T-helper 17 cell (primary cell): Measurements from ENCODE around the gene CHORDC1. TPM values are rescaled to one million over a fixed set of nuclear protein-coding genes. Genes with fewer than 3 reads are reported as not detected.
"Not testable (repeated sequence)": the region's sequence is repeated elsewhere in the genome, so short reads cannot be mapped to it uniquely, and the experiment has no call there.

Experiments
- ATAC-seq: fragments of 150-1000 bp; cut with Tn5 transposase; 2 replicates; pipeline ENCODE4 v1.10.0; 2021; ENCODE audit warnings: mild to moderate bottlenecking, moderate library complexity
- DNase-seq, 3 donors: peaks; one replicate each; pipeline versions ENCODE4 v3.0.0 to v3.0.0-alpha.2; 2020 to 2021
- H3K9me3 ChIP-seq: one replicate; pipeline ENCODE4 v1.7.0; 2013; ENCODE audit warnings: low read length, mild to moderate bottlenecking; ENCODE audit not compliant: control insufficient read depth, poor library complexity, severe bottlenecking
- H3K27ac Mint-ChIP-seq: one replicate; pipeline ENCODE4 v1.8.0; 2022; ENCODE audit warnings: mild to moderate bottlenecking, moderate library complexity, mixed read lengths
- H3K27me3 Mint-ChIP-seq: one replicate; pipeline ENCODE4 v1.8.0; 2022; ENCODE audit warnings: mixed read lengths
- H3K36me3 Mint-ChIP-seq: one replicate; pipeline ENCODE4 v1.8.0; 2022; ENCODE audit warnings: low read depth, mixed read lengths
- H3K4me1 Mint-ChIP-seq: one replicate; pipeline ENCODE4 v1.8.0; 2022; ENCODE audit warnings: mild to moderate bottlenecking, mixed read lengths
- H3K4me3 Mint-ChIP-seq: one replicate; pipeline ENCODE4 v1.8.0; 2022; ENCODE audit warnings: mild to moderate bottlenecking, moderate library complexity, mixed read lengths
- total RNA-seq, 4 donors: library from RNA in 2 of 4; stranded (reverse) in 2 of 4; gene quantifications; one replicate each; pipeline ENCODE4 v1.2.3 and lab custom pipeline; 2022 to 2026

CHORDC1 gene
- total RNA-seq, 2 donors from 2014 or later = 92.4 to 96.0 TPM

DNA sequence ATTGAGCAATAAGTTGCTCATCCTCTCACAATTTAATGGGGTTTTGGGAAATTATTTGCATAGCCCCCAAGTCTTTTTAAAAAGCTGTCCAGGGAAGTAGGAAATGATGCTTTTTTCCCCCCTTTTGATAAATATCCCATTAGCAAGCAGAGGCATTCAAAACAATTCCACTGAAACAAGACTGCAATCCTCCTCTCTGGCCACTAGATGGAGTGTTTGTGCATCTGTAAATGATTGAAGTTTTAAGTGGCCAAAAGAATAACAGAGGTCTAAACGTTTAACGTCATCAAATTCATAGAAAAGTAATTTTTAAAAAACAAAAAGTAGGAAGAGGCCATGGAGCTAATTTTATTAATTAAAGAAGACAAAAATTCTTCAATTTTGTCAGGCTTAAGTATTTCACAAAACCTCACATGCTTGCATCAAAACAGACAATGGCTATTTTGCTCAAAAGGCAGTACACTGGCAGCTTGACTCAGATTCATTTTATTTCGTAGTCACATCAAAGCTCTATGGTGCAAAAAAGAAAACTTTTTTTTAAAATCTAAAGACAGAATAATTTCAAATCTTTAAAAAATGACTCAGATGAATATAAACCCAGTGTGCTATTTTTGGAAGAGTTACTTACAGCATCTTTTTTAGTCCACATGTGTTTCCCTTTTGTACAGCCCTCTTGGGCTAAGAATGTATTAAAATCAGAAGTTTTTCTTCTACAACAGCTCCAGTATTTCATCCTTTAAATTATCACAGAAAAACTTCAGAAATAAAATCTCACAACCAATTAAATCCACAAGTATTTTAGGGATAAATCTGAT, 17.8 kb downstream of the CHORDC1 start:
- Mint-ChIP-seq H3K36me3 (peaks cover 19% of the 10 kb centered on the region), H3K27ac (peak overlapping the region; percentile 60), H3K4me1 (peaks cover 22% of the 10 kb centered on the region), H3K4me3 (no peak overlapping the region), H3K27me3 (no peaks in the 10 kb centered on the region)
- ATAC-seq (peak; percentile 75), DNase-seq (no peak)
- H3K9me3 ChIP-seq = no peaks in the 10 kb centered on the region

- Mint-ChIP-seq H3K36me3 (peaks cover 13% of the 10 kb centered on the region), H3K27ac (peak overlapping the region; percentile 60)
- DNase-seq = no peak
Observed at GRCh38 chr11:90204407-90204806, 18.4 kb downstream of the CHORDC1 start.

DNA sequence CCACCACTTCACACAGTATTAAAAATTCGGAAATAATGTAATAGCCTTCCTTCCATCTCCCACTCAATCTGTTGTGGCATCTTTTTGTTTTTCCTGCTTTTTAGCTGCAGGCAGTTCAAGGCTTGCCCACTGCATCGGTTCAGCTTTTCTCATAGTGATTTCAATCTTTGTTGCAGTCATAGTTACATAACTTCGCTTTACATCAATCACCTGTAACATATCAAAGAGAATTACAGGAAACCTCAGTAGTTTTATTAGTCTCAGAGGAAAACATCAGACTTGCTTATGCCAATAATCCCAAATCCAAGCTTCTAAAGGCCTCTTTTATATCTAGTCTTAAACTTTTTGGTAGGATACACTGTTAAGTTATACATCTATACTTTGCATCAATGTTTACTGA, 20.5 kb downstream of the CHORDC1 start:
- no peaks in the 10 kb centered on the region for H3K27me3 Mint-ChIP-seq
- H3K4me3 Mint-ChIP-seq = no peak overlapping the region
- DNase-seq (no peak), ATAC-seq (peak; percentile 56)
- H3K27ac Mint-ChIP-seq = peak overlapping the region; percentile 84
- H3K9me3 ChIP-seq = no peaks in the 10 kb centered on the region
- H3K4me1 Mint-ChIP-seq = peaks cover 12% of the 10 kb centered on the region
- H3K36me3 Mint-ChIP-seq = peaks cover 9% of the 10 kb centered on the region

More at GRCh38 chr11:90204407-90204806, 18.4 kb downstream of the CHORDC1 start:
- H3K27me3 Mint-ChIP-seq = no peaks in the 10 kb centered on the region
- ATAC-seq = no peak
- H3K9me3 ChIP-seq = no peaks in the 10 kb centered on the region
- H3K4me1 Mint-ChIP-seq = peaks cover 17% of the 10 kb centered on the region
- no peak overlapping the region for H3K4me3 Mint-ChIP-seq

DNA sequence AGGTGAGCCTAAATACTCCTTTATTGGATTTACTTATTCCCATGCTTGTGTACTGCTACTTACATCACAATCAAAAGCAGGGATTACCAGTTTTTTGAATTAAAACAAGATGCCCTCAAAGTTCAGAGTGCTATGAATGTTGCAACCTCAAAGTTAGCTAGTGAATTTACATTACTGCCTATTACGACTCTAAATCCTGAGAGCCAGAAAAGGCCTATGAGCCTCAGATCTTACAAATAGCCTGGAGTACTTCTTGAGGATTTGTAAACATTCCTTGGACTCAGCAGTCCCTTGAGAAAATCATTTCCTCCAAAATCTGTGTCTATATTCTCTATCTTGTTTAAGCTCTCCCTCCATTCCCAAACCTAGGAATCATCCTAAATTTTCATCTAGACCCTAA, 25.5 kb downstream of the CHORDC1 start:
- H3K27ac Mint-ChIP-seq = peak overlapping the region; percentile 71
- DNase-seq = no peak
- peaks cover 7% of the 10 kb centered on the region for H3K36me3 Mint-ChIP-seq
- no peaks in the 10 kb centered on the region for H3K27me3 Mint-ChIP-seq
- H3K9me3 ChIP-seq = no peaks in the 10 kb centered on the region
- peaks cover 6% of the 10 kb centered on the region for H3K4me1 Mint-ChIP-seq
- no peak overlapping the region for H3K4me3 Mint-ChIP-seq
- no peak for ATAC-seq

DNA sequence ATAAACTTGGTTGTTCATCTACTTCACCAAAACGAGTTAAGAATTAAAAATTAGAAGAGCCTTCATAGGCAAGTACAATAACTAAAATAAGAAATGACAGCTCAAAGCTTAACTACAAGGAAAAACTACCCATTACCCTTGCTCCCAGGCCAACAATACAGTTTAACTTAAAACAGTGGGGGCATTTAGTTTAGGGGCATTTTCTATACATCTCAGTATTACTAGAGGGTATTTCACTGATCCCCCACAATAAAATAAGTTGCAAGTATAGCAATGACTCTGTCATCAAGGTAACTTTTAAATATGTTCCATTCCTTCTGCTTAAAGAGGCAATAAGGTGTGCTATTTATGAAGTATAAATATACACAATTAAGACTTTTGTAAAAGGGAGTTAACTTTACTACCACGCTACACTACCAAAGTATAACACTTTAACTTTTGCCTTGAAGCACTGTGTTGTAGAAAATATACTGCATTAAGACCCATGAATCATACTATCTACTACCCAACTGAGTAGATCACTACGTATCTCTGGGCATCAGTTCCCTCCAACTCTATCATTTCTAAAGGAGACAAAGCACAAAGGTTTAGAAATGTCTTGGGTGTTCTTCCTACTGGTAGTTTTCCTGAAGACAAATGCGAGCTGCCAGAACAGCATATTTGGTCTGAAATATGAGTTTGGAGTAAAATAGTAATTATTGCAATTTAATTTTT, 29.8 kb downstream of the CHORDC1 start:
- no peak for DNase-seq
- no peaks in the 10 kb centered on the region for H3K9me3 ChIP-seq
- Mint-ChIP-seq H3K27ac (peak overlapping the region; percentile 63), H3K36me3 (peaks cover 3% of the 10 kb centered on the region), H3K27me3 (no peaks in the 10 kb centered on the region), H3K4me1 (peaks cover 2% of the 10 kb centered on the region), H3K4me3 (no peak overlapping the region)
- no peak for ATAC-seq

- no peak for DNase-seq
- H3K27me3 Mint-ChIP-seq = no peaks in the 10 kb centered on the region
Observed at GRCh38 chr11:90189011-90189410, 33.8 kb downstream of the CHORDC1 start.

GRCh38 chr11:90187839-90188238, 35.0 kb downstream of the CHORDC1 start:
- H3K4me1 Mint-ChIP-seq = no peaks in the 10 kb centered on the region
- H3K27ac Mint-ChIP-seq = no peak overlapping the region
- no peaks in the 10 kb centered on the region for H3K27me3 Mint-ChIP-seq

More at GRCh38 chr11:90189011-90189410, 33.8 kb downstream of the CHORDC1 start:
- H3K4me1 Mint-ChIP-seq = no peaks in the 10 kb centered on the region
- no peak overlapping the region for H3K4me3 Mint-ChIP-seq
- no peak overlapping the region for H3K27ac Mint-ChIP-seq
- no peaks in the 10 kb centered on the region for H3K9me3 ChIP-seq
- H3K36me3 Mint-ChIP-seq = no peaks in the 10 kb centered on the region
- ATAC-seq = no peak

DNA sequence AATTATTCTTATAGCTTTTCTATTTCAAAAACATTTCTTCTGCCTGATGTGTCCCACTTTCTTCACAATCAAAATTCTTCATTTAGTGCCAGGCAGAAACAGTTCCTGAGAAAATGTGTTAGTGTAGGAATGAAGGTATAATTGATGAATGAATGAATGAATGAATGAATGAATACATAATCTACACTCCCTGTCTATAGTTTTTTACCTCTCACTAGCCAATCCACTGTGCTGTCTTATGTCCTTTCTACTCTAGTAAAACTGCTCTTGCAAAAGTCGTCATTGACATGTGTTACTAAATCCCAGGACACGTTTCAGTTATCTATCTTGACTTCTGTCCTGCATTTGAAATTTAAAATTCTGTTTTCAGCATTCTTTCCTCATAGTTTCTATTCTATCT, 42.9 kb downstream of the CHORDC1 start:
- no peak overlapping the region for H3K4me3 Mint-ChIP-seq

More at GRCh38 chr11:90187839-90188238, 35.0 kb downstream of the CHORDC1 start:
- Mint-ChIP-seq H3K36me3 (no peaks in the 10 kb centered on the region), H3K4me3 (no peak overlapping the region)
- H3K9me3 ChIP-seq = no peaks in the 10 kb centered on the region
- no peak for DNase-seq
- ATAC-seq = no peak

GRCh38 chr11:90178751-90179150, 44.1 kb downstream of the CHORDC1 start:
- ATAC-seq (no peak), DNase-seq (no peak)
- no peak overlapping the region for H3K27ac Mint-ChIP-seq
- H3K4me1 Mint-ChIP-seq = no peaks in the 10 kb centered on the region
- no peak overlapping the region for H3K4me3 Mint-ChIP-seq
- no peaks in the 10 kb centered on the region for H3K36me3 Mint-ChIP-seq
- H3K27me3 Mint-ChIP-seq = peaks cover 6% of the 10 kb centered on the region
- H3K9me3 ChIP-seq = no peaks in the 10 kb centered on the region

More for the DNA sequence above, 42.9 kb downstream of the CHORDC1 start:
- H3K27me3 Mint-ChIP-seq = peaks cover 6% of the 10 kb centered on the region
- H3K36me3 Mint-ChIP-seq = no peaks in the 10 kb centered on the region
- no peaks in the 10 kb centered on the region for H3K9me3 ChIP-seq
- ATAC-seq (no peak), DNase-seq (no peak)
- H3K4me1 Mint-ChIP-seq = no peaks in the 10 kb centered on the region
- H3K27ac Mint-ChIP-seq = no peak overlapping the region

DNA sequence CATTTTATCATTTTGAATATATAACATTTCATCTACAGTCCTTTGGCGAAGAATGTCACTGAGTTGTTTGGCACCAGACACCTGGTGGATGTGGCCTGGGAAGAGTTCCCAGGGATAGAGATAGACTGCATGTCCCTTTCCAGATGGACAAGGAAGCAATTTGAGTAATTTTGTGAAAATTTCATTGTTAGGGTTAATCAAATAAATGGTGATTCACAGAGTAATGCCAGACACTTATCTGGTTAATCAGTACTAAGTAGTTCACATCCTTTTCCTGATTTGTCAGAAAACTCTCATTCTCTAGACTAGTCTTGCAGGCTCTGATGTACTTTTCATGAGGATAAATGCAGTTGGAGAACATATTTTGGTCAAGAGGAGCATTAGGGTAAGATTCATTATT, 46.8 kb downstream of the CHORDC1 start:
- no peak for DNase-seq
- Mint-ChIP-seq H3K4me1 (no peaks in the 10 kb centered on the region), H3K27me3 (peaks cover 16% of the 10 kb centered on the region), H3K27ac (no peak overlapping the region), H3K4me3 (no peak overlapping the region), H3K36me3 (no peaks in the 10 kb centered on the region)
- ATAC-seq = no peak
- H3K9me3 ChIP-seq = no peaks in the 10 kb centered on the region

DNA sequence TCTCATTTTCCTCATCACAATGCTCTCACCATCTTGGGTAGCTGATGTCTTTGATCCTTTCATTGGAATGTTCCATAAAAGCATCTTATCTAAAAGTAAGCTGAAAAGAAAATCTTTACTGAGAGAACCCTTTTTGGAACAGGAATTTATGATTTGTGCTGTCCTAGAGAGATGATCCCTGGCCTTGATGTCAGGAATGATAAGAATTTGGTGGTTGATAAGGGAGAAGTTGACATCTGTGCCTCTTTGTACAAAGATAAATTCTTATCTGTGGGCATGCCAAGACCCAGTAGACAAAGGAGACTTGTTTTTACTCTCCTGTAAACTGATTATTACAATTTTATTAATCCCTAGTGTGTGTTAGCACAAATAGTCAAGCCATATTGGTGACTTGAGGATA, 51.5 kb downstream of the CHORDC1 start:
- ATAC-seq = no peak
- Mint-ChIP-seq H3K36me3 (no peaks in the 10 kb centered on the region), H3K4me3 (no peak overlapping the region), H3K27me3 (peaks cover 18% of the 10 kb centered on the region), H3K27ac (no peak overlapping the region), H3K4me1 (no peaks in the 10 kb centered on the region)
- DNase-seq = no peak
- H3K9me3 ChIP-seq = no peaks in the 10 kb centered on the region

DNA sequence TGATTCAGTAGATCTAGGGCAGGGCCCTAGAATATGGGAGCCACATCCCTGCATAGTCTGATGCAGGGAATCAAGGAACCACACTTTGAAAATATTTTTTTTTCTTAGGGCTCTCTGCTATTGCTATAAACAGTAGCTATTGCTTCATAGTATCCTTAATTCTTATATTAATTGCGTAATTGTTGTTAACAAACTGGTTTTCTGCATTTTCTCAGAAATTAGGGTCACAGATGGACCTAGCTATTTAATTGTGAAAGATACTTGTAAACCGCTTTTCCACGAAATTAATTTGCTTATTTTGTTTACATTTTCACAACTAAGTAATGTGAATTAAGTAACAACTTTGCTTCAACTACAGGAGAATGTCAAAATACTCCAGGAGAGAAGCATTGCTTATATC, 54.3 kb downstream of the CHORDC1 start:
- H3K27ac Mint-ChIP-seq = no peak overlapping the region
- peaks cover 18% of the 10 kb centered on the region for H3K27me3 Mint-ChIP-seq
- no peaks in the 10 kb centered on the region for H3K4me1 Mint-ChIP-seq
- no peaks in the 10 kb centered on the region for H3K36me3 Mint-ChIP-seq
- H3K4me3 Mint-ChIP-seq = no peak overlapping the region
- no peak for ATAC-seq
- no peaks in the 10 kb centered on the region for H3K9me3 ChIP-seq
- DNase-seq = no peak

GRCh38 chr11:90167704-90168103, 55.1 kb downstream of the CHORDC1 start:
- ATAC-seq, H3K4me3 Mint-ChIP-seq, H3K27ac Mint-ChIP-seq, DNase-seq, H3K36me3 Mint-ChIP-seq, H3K9me3 ChIP-seq, H3K4me1 Mint-ChIP-seq: not testable (repeated sequence)
- H3K27me3 Mint-ChIP-seq = peaks cover 18% of the 10 kb centered on the region
